ENCODE measurements around the gene VIL1.

VIL1 gene

GRCh38 chr2:218421027-218421426, 2.1 kb downstream of the VIL1 start:
- TF ChIP-seq, protein P1, sequence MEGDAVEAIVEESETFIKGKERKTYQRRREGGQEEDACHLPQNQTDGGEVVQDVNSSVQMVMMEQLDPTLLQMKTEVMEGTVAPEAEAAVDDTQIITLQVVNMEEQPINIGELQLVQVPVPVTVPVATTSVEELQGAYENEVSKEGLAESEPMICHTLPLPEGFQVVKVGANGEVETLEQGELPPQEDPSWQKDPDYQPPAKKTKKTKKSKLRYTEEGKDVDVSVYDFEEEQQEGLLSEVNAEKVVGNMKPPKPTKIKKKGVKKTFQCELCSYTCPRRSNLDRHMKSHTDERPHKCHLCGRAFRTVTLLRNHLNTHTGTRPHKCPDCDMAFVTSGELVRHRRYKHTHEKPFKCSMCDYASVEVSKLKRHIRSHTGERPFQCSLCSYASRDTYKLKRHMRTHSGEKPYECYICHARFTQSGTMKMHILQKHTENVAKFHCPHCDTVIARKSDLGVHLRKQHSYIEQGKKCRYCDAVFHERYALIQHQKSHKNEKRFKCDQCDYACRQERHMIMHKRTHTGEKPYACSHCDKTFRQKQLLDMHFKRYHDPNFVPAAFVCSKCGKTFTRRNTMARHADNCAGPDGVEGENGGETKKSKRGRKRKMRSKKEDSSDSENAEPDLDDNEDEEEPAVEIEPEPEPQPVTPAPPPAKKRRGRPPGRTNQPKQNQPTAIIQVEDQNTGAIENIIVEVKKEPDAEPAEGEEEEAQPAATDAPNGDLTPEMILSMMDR (IDR thresholded peaks at IDR 0.05; ENCODE audit: low read depth, low read length, missing control alignments) = no peak
- no peak overlapping the region for H3K4me3 ChIP-seq (ENCODE audit: low read depth, low read length)
- no peak for DNase-seq (ENCODE audit: low read depth)

DNA sequence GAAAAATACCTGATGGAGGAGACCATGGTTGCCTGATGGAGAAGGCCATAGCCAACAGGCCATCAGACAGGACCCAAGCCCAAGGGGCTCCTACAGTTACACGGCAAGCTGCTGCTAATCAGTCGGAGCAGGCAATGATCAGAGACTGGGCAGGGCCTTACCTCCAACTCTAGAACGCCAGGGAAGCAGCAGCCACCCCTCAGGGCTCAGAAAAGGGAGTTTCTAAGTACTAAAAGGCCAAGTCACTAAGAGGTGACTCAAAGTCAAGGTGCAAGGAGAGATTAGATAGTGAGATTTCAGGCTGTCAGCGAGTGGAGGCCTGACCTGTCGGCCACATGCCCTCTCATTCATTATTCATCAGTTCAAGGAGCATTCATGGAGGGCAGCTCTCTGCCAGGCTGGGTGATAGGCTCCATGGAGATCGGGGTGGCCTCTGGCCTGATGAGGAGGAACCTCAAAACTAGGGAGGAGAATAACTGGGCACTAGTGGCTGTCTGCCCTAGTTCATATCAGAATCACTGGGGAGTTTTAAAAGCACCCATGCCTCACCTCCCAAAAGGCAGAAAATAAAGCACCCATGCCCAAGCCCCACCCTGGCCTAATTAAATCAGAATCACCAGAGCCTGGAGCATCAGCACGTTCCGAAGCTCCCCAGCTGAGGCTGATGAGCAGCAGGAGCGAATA, 3.6 kb downstream of the VIL1 start:
- TF ChIP-seq, protein P1 (IDR thresholded peaks at IDR 0.05; ENCODE audit: low read depth, low read length, missing control alignments) = no peak

GRCh38 chr2:218423584-218423983, 4.7 kb downstream of the VIL1 start:
- TF ChIP-seq, protein P1 (IDR thresholded peaks at IDR 0.05; ENCODE audit: low read depth, low read length, missing control alignments) = no peak
- DNase-seq (ENCODE audit: low read depth) = no peak
- no peak overlapping the region for H3K4me3 ChIP-seq (ENCODE audit: low read depth, low read length)

More for the DNA sequence above, 3.6 kb downstream of the VIL1 start:
- DNase-seq (ENCODE audit: low read depth) = no peak
- no peak overlapping the region for H3K4me3 ChIP-seq (ENCODE audit: low read depth, low read length)

DNA sequence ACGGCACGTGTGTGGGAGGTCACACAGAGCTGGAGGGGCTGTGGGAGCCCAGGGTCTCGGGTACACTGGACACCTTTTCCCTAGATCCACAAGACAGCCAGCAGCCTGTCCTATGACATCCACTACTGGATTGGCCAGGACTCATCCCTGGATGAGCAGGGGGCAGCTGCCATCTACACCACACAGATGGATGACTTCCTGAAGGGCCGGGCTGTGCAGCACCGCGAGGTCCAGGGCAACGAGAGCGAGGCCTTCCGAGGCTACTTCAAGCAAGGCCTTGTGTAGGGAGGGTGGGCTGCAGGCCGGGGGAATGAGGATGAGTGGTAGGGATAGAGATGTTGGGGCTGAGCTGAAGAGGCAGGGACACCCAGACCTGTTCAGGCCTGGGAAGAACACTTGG, 6.6 kb downstream of the VIL1 start:
- TF ChIP-seq, protein P1 (IDR thresholded peaks at IDR 0.05; ENCODE audit: low read depth, low read length, missing control alignments) = no peak
- DNase-seq (ENCODE audit: low read depth) = no peak

DNA sequence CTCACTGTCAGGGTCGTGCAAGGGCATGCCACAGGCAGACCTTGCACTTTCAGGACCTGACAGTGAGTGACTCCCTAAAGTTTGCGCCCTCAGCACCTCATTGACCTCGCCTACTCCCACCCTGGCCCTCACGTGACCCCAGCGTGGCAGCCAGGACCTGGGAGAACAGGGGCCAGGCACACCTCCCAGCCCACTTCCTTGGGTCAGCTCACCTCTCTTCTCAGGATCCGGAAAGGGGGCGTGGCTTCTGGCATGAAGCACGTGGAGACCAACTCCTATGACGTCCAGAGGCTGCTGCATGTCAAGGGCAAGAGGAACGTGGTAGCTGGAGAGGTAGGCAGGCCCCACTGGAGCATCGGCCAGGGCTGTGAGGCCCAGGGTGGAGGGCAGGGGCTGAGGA, 8.8 kb downstream of the VIL1 start:
- TF ChIP-seq, protein P1 (IDR thresholded peaks at IDR 0.05; ENCODE audit: low read depth, low read length, missing control alignments) = no peak
- no peak overlapping the region for H3K4me3 ChIP-seq (ENCODE audit: low read depth, low read length)
- no peak for DNase-seq (ENCODE audit: low read depth)

More for the DNA sequence above, 6.6 kb downstream of the VIL1 start:
- no peak overlapping the region for H3K4me3 ChIP-seq (ENCODE audit: low read depth, low read length)

DNA sequence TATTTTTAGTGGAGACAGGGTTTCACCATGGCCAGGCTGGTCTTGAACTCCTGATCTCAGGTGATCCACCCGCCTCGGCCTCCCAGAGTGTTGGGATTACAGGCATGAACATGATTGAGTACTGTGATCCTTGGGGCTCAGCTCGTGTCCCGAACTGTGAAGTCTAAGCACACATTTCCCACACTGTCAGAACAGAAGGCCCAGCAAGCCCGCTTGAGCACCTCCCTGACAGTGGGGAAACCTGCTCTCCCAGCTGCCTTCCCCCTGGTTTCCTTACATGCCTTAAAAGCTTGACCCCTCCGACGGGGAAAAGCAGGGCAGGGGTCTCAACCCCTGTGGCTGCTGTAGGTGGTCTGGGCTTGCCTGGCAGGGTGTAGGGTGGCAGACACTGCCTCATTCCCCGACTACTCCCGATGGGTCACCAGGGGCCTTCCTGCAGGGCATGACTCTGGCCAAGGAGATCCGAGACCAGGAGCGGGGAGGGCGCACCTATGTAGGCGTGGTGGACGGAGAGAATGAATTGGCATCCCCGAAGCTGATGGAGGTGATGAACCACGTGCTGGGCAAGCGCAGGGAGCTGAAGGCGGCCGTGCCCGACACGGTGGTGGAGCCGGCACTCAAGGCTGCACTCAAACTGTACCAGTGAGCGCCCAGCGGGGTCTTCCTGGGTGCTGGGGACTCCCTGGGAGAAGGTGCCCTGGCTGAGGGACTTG, 10.1 kb downstream of the VIL1 start:
- H3K4me3 ChIP-seq (ENCODE audit: low read depth, low read length) = no peak overlapping the region
- TF ChIP-seq, protein P1 (IDR thresholded peaks at IDR 0.05; ENCODE audit: low read depth, low read length, missing control alignments) = no peak
- no peak for DNase-seq (ENCODE audit: low read depth)

Data from GM12864 (cell line).